ENCODE results near the gene PLA2G1B. TPM values are rescaled to one million over a fixed set of nuclear protein-coding genes. Genes with fewer than 3 reads are reported as not detected.

The PLA2G1B gene
- total and polyA plus RNA-seq, 7 donors, result 7.8 TPM; not detected in 6

- 81 to 91% methylated on average over 8 of the region's 8 CpGs for WGBS, 2 donors
- H3K27ac ChIP-seq, result no peak overlapping the region
- TF ChIP-seq POLR2A (IDR thresholded peaks at IDR 0.05), result no peak
- TF ChIP-seq EP300 (IDR thresholded peaks at IDR 0.05), result no peak
- TF ChIP-seq POLR2AphosphoS5 (IDR thresholded peaks at IDR 0.05), result no peak
- TF ChIP-seq CTCF (IDR thresholded peaks at IDR 0.05), result no peak
Measured at GRCh38 chr12:120343692-120344091, 16.1 kb upstream of the PLA2G1B start.

GRCh38 chr12:120343039-120343537, 15.5 kb upstream of the PLA2G1B start:
- peaks cover 0 to 7% (median 0%) of the 10 kb centered on the region in 3 donors for H3K27me3 ChIP-seq
- H3K4me3 ChIP-seq, result no peak overlapping the region
- no peaks in the 10 kb centered on the region for H3K4me1 ChIP-seq
- no peak overlapping the region for H3K27ac ChIP-seq
- intact Hi-C loops (cut with DNase I), result no loop called here
- H3K36me3 ChIP-seq, result no peaks in the 10 kb centered on the region
- no peak for DNase-seq
- H3K9me3 ChIP-seq, result no peaks in the 10 kb centered on the region
- WGBS, 2 donors, result 71 to 76% methylated on average over 10 of the region's 10 CpGs
- no peak for TF ChIP-seq EP300 (IDR thresholded peaks at IDR 0.05)
- TF ChIP-seq CTCF (IDR thresholded peaks at IDR 0.05), result no peak
- no peak for TF ChIP-seq POLR2AphosphoS5 (IDR thresholded peaks at IDR 0.05)
- TF ChIP-seq POLR2A (IDR thresholded peaks at IDR 0.05), result no peak

More at GRCh38 chr12:120343692-120344091, 16.1 kb upstream of the PLA2G1B start:
- no peak for DNase-seq
- Histone ChIP-seq H3K4me1 (no peaks in the 10 kb centered on the region), H3K9me3 (no peaks in the 10 kb centered on the region), H3K27me3 (peaks cover 0 to 7% (median 0%) of the 10 kb centered on the region in 3 donors), H3K36me3 (no peaks in the 10 kb centered on the region), H3K4me3 (no peak overlapping the region)
- intact Hi-C loops (cut with DNase I), result no loop called here

GRCh38 chr12:120342175-120343038, 14.8 kb upstream of the PLA2G1B start:
- no peak for DNase-seq
- WGBS, 2 donors, result 74 to 75% methylated on average over 30 of the region's 30 CpGs
- TF ChIP-seq CTCF (IDR thresholded peaks at IDR 0.05), result no peak
- TF ChIP-seq EP300 (IDR thresholded peaks at IDR 0.05), result no peak
- no peak for TF ChIP-seq POLR2AphosphoS5 (IDR thresholded peaks at IDR 0.05)
- TF ChIP-seq POLR2A (IDR thresholded peaks at IDR 0.05), result no peak

GRCh38 chr12:120339256-120339655, 11.7 kb upstream of the PLA2G1B start:
- H3K4me3 ChIP-seq, result no peak overlapping the region
- H3K36me3 ChIP-seq, result no peaks in the 10 kb centered on the region
- no peak for TF ChIP-seq EP300 (IDR thresholded peaks at IDR 0.05)
- TF ChIP-seq POLR2AphosphoS5 (IDR thresholded peaks at IDR 0.05), result no peak
- no peak for TF ChIP-seq POLR2A (IDR thresholded peaks at IDR 0.05)
- TF ChIP-seq CTCF (IDR thresholded peaks at IDR 0.05), result no peak
- no peak for DNase-seq
- peaks cover 0 to 7% (median 0%) of the 10 kb centered on the region in 4 donors for H3K9me3 ChIP-seq
- H3K4me1 ChIP-seq, result no peaks in the 10 kb centered on the region
- 73 to 86% methylated on average over 4 of the region's 4 CpGs for WGBS, 2 donors
- intact Hi-C loops (cut with DNase I), result no loop called here
- H3K27ac ChIP-seq, result no peak overlapping the region
- peaks cover 0 to 7% (median 0%) of the 10 kb centered on the region in 3 donors for H3K27me3 ChIP-seq

More at GRCh38 chr12:120342175-120343038, 14.8 kb upstream of the PLA2G1B start:
- Histone ChIP-seq H3K4me3 (no peak overlapping the region), H3K27ac (no peak overlapping the region), H3K9me3 (no peaks in the 10 kb centered on the region), H3K27me3 (peaks cover 0 to 7% (median 0%) of the 10 kb centered on the region in 3 donors), H3K36me3 (no peaks in the 10 kb centered on the region), H3K4me1 (no peaks in the 10 kb centered on the region)
- intact Hi-C loops (cut with DNase I), result no loop called here

Data from sigmoid colon (tissue), 7 donors.